HK-2 (cell line): ENCODE results near the gene MTSS2.
A peak's percentile ranks its signal among the peaks of the same experiment; 100 is the strongest.

Experiments used
- DNase-seq: peaks from one replicate; pipeline ENCODE4 v3.0.0-alpha.2; 2018; ENCODE audit not compliant: unreplicated experiment

The MTSS2 gene

DNA sequence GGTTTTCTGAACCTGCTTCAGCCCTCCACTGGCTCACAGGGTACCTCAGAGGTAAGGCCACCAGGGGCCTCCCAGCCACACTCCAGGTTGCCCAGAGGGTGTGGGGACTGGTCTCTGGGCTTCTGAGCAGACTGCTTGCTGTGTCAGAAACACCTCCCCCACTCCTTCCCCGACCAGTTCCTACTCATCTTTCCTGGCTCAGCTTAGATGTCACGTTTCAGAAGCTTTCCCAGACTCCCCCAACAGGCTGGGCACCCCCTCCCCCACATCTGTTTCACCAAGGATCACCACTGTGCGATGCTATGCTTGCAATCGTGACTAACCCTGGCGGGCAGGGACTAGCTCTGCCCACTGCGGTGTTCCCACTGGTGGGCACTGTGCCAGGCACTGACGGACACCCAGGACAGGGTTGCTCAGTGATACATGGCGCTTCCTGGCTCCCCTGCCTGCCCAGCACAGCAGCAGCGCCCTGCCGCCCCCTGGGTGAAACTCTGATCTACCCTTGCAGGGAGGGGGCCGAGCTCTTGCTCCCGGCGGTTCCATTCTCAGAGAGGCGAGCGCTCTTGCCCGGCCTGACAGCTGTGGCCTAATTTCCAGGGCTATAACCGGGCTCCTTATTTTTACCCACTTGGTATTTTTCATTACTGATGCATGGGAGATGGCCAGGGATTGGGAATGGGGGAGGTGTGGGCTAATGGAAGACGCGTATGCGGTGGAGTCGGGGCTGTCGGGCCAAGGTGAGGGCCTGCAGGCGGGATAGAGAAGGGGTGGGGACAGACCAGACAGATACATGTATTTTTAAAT is 29.4 kb upstream of the MTSS2 start:
- DNase-seq: peak; percentile 100

- no peak for DNase-seq
Measured at GRCh38 chr16:70714581-70715054, 28.8 kb upstream of the MTSS2 start.

- DNase-seq: no peak
Measured at GRCh38 chr16:70713824-70714223, 28.0 kb upstream of the MTSS2 start.

DNA sequence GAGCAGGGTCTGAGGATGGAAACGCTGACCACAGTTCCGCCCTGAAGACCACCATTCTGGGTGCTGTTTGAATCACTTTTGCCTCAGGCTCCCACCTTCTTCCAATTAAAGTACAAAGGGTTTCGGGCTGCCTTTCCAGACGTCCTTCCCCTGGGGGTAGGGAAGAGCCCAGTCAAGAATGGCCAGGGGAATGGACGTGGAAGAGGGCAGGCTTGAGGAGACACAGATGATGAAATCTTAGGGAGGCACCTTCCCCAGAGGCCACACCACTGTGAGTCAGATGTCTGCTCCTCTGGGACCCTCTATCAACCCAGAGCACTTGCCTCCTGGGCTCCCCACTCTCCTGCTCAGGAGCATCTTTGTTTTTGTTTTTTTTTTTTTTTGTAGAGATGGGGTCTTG is 27.5 kb upstream of the MTSS2 start:
- DNase-seq: no peak

DNA sequence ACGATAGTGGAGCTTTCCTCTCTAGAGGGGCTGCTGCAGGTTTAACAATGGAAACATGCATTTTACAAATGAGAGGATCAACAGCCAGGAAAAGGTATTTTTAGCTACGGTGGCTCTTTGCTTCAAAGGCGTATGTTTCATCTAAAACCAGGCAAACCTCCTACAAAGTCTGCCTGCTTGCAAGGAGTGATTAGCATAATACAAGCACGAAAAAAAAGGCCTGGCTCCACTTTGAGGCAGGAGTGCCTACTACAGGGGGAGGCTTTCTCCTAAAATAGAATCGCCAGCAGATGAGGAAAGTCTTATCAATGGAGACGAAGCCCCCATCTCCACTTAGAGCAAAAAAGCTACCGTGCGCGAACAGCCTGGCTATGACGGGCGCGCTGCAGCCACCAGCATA is 27.1 kb upstream of the MTSS2 start:
- no peak for DNase-seq

- DNase-seq: no peak
Measured at GRCh38 chr16:70712359-70712758, 26.5 kb upstream of the MTSS2 start.

- no peak for DNase-seq
Measured at GRCh38 chr16:70711211-70712031, 25.6 kb upstream of the MTSS2 start.

DNA sequence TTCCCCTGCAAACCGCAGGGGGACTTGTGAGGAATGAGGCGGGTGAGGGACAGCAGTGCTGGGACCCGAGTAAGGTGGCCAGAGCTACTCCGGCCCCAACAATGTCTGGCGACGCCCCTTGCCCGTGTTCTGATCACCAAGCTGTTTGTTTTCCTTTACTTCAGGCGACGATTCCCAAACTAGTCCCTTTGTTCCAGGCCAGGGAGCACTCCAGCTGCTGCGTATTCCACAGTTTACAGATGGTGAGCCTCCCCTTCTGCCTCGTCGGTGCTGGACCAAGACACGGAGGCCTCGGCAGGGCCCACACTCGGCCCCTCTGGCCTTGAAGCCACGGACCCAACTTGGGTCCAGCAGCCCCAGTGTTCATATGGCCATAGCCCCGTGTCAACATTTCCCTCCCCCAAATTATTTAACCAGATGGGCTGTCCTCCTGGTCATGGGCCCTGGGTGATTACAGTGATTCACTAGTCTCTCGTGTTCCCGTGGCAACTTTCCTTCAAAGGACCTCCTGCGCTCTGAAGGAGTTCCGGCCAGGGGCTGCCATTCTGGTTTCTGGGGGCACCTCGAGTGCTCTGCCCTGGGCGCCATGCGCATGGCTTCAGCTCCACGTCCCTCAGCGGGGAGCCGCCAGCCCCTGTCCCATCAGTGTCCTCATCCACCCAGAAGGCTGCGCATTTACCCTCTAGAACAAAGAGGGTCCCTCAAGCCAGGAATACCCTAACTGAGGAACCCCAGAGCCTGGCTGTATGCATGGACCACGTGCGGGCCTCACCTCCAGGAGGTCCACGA is 24.8 kb upstream of the MTSS2 start:
- no peak for DNase-seq

GRCh38 chr16:70709942-70710341 is 24.1 kb upstream of the MTSS2 start:
- no peak for DNase-seq

- no peak for DNase-seq
Measured at GRCh38 chr16:70709457-70709856, 23.6 kb upstream of the MTSS2 start.

GRCh38 chr16:70708366-70709246 is 22.8 kb upstream of the MTSS2 start:
- DNase-seq: no peak

GRCh38 chr16:70706948-70707465 is 21.2 kb upstream of the MTSS2 start:
- DNase-seq: no peak

GRCh38 chr16:70705056-70705455 is 19.2 kb upstream of the MTSS2 start:
- DNase-seq: no peak

DNA sequence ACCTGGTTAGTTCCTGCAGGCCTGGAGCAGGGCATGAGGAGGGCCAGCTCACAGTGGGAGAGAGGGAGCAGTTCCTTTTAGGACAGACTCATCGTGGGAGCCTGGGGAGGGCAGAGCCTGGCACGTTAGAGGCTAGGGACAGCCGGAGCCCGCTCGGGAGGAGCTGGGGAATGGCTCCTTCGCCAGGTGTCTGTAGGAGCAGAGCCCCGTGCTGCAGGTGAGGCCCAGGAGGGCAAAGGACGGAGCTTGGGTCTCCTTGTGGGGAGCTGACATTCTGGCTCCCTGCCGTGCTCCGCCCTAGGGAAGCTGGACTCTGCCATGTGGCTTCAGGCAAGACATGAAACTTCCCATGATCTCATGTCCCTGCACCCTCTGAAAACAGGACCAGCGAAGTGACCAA is 18.7 kb upstream of the MTSS2 start:
- DNase-seq: no peak

DNA sequence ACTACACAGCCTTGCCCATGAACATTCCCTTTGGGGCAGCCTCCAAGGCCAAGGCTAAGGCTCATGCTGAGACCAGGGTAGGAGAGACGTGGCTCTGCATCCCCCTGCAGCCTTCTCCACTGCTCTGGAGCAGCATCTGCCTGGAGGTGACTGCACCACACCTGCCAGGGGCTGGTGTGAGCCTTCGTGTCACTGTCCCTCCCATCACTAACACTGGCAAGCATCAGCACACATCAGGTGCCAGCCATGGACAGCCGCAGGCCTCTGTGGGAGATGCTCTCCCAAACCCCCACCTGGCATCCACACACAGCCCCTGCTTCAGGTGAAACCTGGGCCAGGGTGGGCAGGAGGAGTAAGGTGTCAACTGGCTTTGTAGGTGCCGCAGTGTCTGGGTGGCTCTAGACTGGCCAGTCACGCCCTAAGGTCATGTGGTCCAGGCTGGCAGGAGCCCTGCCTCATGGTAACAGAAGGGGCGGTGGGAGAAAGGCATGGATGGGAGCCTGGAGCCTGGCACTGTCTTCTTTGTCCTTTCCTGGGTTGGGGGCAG is 18.1 kb upstream of the MTSS2 start:
- no peak for DNase-seq

GRCh38 chr16:70703041-70703834 is 17.4 kb upstream of the MTSS2 start:
- no peak for DNase-seq

GRCh38 chr16:70702624-70703023 is 16.8 kb upstream of the MTSS2 start:
- no peak for DNase-seq

GRCh38 chr16:70701998-70702397 is 16.1 kb upstream of the MTSS2 start:
- DNase-seq: no peak

DNA sequence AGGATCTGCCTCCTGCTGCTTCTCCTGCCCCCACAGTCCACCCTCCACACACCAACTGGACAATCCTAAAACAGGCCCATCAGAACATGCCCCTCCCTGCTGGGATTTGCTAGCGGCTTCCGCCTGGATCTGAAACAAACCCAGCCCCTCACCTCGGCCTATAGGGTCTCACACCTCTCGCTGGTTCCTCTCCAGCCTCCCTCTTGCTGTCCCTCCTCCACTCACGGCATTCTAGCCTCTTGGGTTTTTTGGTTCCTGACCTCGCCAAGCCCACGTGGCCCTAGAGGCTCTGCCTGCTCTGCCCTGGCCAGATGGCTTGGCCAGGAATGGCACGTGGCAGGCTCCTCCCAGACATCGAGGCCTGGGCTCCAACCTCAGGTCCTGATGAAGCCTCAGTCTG is 15.7 kb upstream of the MTSS2 start:
- no peak for DNase-seq

DNA sequence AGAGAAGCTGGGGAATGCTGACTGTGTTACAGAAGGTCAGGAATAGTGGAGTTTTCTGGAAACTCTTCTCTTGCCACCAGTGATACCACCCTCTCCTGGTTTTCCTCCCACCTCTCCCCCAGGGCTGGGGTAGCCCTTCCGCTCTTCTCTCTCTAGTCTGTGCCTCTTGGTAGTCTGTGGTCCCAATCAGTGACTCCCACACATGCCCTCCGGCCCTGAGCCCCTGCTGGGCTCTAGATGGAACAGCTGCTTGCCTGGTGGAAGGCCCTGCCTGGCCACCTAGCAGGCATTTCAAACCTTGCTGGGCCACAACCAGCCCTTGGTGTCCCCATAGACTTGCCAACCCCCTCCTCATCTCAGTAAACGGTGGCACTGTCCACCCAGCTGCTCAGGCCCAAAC is 15.2 kb upstream of the MTSS2 start:
- DNase-seq: no peak
